Smooth muscle cell of the brain vasculature (primary cell): Measurements from ENCODE around the gene RASSF8.

Experiments
- DNase-seq: peaks from one replicate; pipeline ENCODE4 v3.0.0-alpha.2; 2012; ENCODE audit warnings: low read depth, low spot score

Gene RASSF8

DNA sequence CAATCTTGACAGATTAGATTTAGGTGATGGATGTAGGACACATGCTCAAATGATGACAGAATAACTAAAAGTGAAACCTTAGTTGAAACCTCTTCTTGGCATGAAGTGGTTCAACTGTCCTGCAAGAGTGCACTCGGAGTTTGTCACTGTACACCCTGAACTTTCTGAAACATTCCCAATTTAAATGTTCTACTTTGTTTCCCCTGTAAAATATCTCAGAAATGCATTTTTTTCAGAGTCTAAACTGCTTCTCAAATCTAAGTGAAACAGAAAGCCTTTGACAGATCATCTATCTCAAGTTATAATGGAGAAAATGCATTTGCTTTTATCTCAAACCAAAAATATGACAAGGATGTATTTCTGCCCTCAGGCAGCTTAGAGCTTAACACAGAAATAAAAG, 100.3 kb downstream of the RASSF8 start:
- DNase-seq: no peak

DNA sequence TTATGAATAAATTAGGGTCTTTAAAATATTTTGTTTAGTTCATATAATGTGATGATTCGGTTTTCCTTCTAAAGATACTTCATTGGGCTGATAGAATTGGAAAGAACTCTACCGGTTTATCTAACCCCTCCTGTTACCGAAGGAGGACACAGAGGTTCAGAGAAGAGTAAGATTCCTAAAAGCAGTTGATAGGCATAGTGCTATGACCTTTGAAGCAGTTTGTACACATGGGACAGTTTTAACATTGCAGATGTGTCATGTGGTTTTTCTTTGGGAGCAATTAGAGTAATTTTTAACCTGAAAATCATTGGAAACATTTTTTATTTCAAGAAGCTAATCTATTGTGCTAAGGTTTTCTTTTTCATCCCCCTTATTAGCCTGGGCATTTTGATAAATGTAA, 103.5 kb downstream of the RASSF8 start:
- no peak for DNase-seq

DNA sequence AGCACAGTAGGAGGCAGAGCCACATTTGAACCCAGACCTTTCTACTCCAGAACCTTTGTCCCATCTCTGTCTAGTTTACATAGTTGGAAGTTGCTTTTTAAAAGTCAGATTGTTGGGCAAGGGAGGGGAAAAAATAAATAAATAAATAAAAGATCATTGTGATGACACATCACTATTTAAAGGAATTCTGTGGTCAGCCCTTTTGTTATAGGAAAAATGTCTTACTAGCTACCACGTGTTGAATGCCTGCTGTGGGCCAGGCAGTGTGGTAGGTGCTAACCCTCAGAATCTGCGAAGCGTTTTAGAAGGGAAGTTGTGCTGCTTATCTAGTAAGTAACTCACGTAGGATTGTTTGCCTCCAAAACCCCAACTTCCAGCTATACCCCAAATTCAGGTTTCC, 104.1 kb downstream of the RASSF8 start:
- peak; percentile 39 for DNase-seq

DNA sequence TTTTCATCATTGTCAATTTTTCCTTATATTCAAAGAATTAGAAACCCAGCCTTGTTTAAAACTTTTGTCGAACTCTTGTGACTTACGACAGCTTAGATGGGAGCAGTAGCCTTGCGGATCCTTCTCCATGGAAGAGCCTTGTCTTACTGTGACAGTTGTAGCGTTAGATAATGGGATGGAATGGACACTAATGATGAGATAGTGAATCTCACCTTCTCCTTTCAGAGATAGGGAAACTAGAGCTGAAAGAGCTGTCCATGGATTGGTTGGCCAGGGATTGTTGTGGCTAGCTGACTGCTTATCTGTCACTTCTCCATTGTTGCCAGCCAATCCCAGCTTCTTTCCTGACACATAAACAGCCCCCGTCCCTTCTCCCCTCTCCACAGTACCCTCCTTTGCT, 107.0 kb downstream of the RASSF8 start:
- DNase-seq: no peak

DNA sequence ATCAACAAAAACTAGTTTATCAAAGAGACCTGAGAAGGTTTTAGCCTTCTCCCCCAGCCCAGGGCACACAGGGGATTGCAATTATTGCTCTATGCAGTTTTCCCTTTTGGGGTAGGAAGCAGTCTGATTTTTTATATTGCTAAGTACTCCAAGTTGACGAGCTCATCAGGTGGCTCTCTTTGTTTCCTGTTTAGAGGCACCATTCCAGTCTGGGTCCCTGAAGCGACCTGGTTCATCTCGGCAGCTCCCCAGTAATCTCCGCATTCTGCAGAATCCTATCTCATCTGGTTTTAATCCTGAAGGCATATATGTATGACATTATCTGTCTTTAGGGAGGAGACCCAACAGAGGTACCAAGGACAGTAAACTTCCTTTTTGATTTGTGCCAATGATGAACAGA, 110.0 kb downstream of the RASSF8 start:
- DNase-seq: no peak

DNA sequence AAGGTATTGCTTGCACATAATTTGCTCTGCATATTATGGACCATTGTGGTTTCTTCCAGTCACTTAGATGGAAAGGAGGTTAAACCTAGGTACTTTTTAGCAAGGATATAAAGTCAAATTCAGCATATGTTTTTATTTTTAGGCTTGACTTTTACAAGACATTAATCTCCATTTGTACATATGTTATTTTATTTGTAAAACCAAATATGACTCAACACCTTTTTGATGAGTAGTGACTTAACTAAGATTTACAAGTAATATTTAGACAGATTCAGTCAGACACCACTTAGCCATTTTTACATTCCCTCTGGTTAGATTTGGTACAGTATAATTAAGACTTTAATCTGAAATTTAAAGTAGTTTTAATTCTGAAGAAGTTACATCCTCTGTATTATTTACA, 111.3 kb downstream of the RASSF8 start:
- no peak for DNase-seq

DNA sequence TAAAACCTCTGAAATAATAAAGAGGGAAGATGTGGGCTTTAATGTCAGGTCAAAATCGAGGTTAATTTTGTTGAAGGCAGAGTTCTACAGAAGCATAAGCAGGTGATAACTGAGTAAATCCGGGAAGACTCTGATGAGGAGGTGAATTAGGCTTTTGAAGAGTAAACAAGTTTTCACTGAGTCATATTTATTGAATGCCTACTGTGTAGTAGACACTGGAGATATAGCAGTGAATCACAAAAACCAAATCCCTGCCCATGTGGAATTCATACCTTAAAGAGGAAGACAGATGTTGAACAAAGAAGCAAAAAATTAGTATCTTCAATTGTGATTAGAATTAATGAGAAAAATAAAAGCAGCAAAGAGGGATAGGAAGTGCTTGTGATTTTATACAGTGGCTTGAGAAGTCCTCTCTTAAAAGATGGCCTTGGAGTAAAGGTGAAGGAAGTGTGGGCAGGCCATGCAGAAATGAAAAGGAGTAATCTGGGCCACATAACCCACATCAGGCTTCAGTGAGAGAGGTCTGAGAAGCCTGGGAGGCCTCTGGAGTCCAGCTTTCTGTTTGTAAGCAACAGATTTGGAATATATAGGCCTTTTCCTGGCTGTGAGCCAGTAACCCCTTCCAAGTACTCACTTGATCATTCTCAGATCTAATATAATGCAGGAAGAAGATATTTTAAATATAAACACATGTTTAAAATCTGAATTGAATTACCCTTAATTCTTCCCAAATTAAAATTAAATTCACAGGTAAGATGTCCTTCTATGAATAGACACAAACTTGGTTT, 119.6 kb downstream of the RASSF8 start:
- DNase-seq: no peak

DNA sequence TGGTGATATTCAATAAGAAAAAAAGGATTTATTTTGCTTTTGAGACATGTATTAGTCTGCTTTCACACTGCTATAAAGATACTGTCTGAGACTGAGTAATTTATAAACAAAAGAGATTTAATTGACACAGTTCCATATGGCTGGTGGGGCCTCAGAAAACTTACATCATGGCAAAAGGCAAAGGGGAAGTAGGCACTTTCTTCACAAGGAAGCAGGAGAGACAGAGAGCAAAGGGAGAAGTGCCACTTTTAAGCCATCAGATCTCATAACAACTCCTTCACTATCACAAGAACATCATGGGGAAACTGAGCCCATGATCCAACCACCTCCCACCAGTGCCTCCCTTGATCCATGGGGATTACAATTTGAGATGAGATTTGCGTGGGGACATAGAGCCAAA, 122.4 kb downstream of the RASSF8 start:
- no peak for DNase-seq

DNA sequence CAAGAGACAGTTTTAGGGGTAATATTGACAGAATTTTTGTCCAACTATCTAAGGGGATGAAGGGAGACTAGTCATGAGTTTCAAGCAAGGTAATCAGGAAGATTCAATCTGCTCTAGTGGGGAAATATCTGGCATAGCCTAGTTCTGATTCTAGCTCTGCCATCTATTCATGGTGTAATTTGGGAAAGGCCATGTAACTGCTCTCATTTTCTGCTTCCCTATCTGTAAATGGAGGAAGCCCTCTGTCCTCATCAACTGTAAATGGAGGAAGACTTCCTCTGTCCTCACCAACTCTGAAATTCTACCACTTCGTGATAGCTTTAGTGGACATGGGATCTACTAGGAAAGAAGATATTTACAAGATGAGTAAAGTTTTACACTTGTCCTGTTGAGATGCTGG, 128.5 kb downstream of the RASSF8 start:
- no peak for DNase-seq

DNA sequence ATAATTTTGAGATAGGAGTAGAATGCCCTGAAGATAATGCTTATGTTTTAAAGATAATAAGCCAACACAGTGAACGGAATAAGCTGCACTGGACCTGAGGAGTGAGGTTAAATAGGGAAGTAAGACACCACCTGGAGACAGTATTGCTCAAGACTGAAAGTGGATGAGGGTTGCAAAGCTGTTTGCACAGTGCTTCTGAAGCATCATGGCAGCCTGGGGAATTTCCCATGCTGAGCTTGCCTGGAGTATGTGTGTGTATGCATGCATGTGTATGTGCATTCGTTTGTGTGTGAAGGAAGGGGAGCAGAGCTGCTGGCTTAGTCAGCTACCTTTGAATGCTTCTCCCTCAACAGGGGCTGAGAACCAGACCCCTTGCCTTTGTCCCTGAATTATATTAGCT, 130.5 kb downstream of the RASSF8 start:
- DNase-seq: no peak

DNA sequence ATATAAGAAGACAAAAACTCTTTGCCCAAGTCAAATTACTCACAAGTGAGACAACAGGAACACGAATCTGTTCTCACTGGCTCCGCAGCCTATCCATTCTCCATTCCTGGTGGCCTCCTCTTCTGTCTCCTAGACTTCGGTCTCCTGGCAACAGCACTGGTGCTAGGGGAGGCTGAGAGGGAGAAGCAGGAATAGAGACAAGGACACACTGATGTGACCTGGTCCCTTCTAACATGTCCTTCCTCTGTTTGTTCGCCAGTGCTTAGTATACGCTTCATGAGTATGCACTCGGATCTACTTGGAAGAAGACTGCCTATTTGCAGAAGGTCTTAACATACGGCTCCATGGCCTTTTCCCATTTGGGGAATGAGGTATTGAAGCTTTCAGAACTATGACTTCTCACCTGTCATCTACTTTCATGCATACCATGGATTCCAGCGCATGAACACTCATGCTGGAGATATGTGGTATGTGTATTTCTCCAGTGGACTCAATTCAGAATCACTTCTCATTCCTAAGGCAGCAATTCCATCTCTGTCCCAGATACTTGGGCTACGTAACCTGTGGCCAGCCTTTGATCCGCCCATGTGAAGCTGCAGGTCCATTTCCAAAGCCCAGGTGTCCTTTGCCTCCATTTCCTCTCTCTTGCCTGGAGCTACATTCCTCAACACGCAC, 132.5 kb downstream of the RASSF8 start:
- no peak for DNase-seq

DNA sequence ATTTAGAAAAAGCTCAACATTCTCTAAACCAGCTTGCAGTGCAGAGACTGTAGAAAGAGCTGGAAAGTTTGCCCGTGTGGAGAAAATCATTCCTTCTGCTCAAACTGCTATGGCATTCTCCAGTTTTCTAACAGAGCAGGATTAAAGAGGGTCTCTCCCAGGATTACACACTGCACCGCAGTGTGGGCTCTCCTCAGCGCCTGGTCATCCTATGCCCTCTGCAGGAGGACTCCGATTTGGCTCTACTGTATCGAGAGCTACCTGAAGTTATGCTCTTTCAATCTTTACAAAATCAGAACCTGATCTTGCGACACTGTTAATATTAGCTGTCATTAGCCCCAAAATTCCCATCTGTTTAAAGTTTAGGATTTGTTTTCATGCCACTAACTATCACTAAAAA, 133.3 kb downstream of the RASSF8 start:
- DNase-seq: no peak

DNA sequence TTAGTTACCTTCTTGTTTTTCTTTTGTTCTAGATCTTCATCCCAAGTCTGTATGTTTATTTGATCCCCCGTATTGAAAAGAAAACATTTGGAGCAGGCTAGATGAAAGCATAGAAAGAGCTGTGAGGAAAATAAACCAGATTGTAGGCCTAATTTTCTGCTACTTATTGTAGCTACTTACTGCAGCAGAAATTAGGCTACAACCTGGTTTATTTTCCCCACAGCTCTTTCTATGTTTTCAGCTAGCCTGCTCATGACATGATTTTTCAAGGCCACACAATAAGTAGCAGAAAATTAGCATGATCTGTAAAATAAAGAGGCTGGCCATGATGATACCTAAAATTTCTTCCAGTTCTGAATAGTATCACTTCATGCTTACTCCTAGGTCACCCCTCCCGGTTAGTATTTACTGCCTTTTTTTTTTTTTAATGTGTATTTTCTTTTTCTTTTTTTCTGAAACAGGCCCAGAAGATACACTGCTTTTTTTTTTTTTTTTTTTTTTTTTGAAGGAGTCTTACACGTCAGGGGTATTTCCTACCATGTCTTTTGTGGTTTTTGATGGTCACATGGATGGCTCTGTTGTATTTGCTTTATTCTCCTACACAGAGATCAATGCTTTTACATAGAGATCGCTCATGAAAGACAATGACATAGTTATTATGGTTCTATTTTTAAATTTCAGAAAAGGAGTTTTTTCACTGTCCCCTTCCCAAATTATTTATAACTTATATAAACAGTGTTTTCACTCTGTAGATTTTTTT, 134.0 kb downstream of the RASSF8 start:
- no peak for DNase-seq

DNA sequence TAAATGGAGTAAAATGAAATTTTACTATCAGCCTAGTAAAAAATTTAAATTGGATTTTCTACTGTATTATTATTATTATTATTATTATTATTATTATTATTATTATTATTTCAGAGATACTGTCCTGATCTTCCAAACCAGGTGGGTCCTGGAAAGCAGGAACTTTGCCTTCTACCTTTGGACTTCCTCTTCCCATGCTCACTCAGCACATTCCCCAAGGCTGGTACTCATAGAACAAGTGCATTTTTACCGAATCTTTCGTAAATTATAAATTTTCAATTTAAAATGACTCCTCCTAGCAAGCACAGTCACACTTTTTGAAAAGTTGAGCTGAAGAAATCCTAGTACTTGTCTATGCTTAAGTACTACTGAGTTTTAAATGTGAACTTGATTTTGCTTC, 136.7 kb downstream of the RASSF8 start:
- DNase-seq: no peak

DNA sequence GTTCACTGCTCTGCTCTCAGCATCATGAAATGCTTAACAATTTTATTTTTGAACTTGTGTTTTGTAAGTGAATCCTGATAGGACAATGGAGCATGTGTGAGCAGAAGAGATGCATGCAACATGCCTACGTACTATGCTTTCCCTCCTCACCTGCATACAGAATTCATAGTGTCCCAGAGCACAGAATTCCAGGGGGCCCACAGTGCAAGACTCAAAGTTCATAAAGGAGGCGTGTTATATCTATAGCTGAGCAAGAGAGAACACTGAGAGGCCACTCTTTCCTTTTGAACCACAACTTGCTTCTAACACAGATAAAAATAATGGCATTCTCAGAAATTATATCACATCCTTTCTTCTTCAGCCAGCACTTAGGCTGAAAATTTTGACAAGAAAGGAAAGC, 137.6 kb downstream of the RASSF8 start:
- no peak for DNase-seq

DNA sequence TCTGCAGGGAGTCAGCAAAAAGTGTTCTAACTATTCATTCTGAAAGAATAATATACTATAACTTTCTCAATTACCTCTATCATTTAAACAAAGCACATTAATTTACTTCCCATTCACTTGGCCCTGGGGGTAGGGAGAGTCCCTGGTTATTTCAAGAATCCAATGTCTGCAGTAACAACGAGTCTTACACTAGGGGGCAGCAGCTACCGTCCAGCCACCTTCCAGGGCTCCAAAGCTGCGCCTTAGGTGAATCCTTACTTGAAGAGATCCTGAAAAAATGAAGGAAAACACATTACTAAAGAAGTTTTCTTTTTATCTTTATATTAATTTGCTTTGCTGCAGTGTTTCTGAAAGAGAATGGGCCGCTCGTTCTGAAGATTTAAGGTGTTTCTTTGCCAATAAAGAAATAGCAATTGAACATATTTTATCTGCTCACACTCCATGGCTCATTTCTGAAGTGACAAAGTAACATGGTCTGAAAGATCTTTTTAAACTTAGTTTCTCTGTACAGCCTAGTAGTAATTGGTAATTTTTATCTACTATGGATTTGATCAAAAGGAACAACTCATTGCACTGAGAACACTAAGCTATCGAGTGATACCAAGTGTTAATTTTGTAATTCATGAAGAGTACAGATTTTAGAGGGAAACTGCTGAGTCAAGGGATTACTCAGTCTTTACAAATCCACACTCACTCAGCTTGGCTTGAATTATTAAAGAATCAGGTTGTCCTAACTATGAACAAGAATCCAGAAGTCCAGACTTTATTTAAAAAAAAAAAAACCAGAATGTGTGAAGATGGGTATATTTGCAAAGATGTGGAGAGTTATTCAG, 138.8 kb downstream of the RASSF8 start:
- DNase-seq: peak; percentile 55

DNA sequence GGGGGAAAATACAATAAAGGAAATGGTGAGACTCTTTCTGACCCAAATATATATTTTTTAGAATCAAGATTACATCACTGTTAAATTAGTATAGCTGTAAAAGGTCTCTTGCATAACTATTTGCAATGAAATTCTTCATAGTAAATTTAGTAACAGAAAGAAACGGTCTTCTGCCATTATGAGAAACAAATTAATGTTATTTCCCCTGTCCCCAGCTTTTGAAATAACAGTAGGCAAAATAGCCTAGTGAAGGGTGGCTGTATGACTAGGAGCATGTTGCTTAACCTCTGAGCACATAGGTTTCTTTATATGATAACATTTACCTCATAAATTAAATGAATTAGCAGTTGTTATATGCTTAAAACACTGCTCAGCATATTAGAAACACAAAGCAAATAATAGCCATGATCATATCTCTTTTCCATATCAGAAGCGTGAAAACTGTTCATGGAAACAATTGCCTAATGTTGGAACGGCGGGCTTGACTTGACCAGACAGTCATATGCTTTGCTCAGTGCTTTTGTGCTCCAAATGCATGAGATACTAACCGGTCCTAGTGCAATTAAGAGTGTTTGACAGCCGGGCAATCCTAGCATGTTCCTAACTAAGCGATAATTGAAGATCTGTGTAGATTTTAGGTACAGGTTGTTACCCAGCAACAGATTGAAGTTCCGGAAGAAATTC, 142.3 kb downstream of the RASSF8 start:
- DNase-seq: no peak

DNA sequence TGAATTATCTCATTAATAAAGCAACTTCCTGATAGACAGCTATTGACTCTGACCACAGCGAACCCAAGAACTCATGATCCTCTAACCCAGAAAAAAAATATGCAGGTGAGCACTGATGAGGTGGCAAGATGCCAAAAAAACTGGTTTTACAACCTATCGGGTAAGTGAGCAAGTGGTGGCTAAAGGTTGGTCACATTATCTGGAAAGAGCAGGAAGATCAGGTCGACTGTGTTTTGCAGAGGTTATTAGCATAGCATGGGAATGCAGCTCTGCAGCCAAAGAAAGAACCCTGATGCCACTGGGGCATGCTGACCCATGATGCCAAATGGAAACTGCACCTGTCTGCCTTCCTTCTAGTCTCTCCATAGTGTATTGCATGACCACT, 142.9 kb downstream of the RASSF8 start:
- no peak for DNase-seq

DNA sequence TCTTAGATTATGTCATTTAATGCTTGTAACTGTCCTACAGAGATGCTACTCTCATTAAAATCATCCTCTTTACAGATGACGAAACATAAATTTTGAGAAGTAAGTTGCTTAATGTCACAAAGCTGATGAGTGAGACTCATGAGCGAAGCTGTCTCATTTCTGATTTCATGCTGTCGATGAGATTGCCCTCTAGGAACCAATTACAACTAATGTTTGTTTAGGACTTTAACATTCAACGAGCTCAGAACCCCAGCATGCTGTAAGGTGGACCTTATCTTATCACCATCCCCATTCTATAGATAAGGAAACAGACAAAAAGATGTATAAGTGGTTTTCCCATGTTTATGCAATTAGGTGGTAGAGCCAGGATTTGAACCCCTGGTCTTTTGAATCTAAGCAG, 143.3 kb downstream of the RASSF8 start:
- no peak for DNase-seq

DNA sequence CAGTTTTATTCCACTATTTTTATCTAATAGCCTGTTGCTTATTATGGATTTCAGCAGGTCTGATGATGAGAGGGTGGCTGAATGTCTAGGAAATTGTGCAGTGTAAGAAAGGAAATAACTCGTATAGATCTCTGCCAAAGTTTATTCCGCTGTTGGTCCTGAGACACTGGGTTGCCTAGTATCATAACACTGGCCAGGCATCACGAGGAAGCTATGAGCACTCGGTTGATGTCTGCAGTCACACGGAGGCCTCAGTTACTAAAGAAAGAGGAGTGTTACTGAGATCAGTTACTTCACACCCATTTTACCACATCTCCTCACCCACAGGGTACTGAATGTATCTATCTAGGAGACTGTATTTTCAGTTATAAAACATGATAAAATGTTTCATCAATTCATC, 144.5 kb downstream of the RASSF8 start:
- no peak for DNase-seq

DNA sequence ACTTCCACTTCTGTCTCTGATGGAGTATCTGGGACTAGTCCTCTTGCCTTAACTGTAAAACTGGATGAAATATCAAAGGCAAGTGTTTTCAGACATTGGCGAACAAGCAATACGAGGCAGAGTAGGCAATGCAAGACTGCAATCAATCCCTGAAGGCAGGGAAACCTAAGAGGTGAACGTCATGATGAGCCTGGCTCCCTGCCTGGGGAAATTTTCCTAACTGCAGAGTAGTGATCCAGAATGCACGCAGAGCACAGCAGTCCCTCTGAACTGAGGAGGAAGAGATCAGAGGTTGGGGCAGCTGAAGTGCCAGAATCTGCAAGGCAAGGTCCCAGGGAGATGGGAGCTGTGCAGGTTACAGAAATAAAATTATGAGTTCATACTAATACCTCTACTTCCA, 147.9 kb downstream of the RASSF8 start:
- DNase-seq: no peak
